GM18858 (cell line): Measurements from ENCODE around the gene MMP24OS.
"Not testable (repeated sequence)": the region's sequence is repeated elsewhere in the genome, so short reads cannot be mapped to it uniquely, and the experiment has no call there.

Experiments
- ATAC-seq: cut with Tn5 transposase; IDR thresholded peaks from one replicate; pipeline ENCODE4 v1.9.1; 2021; ENCODE audit not compliant: unreplicated experiment

MMP24OS gene

DNA sequence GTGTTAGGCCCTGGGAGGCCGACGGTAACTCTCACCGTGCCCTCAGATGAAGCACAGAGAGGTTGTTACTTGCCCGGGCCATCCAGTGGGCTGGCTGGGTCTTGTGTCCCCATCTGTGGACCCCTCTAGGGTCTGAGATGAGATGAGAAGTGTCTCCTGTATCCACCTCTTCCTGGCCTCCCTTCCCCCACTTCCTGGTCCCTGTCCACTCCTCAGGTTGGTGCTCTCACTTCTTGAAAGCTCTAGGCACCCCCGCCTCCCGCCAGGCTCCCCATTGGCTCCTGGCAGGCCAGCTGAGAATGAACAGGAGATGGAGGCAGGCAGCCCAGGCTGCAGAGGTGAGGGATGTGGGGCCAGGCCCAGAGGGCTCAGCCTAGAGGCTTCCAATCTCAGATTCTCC is 1.5 kb downstream of the MMP24OS start:
- no peak for ATAC-seq

DNA sequence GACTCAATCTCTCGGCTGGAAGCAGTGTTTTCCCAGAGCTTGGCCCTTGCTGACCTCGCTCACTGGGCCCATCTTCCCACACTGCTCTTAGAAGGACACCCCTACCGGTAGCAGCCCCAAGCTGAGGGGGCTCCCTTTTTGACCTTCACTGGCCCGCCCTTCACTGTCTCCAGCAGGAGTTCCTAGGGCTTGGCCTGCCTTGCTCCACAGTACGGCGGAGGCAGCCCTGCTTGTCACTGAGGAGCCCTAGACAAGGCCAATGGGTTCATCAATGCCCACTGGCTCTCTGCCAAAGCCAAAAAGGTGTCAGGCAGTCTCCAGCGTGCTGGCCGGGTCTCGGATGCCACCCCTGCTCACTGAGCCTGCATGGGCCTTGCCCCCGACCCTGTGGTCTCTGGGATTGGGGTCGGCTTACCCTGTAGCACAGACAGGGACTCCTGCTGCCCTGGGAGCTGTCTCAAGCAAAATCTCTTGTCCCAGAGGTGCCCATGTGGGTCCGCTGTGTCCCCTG is 2.1 kb downstream of the MMP24OS start:
- no peak for ATAC-seq

DNA sequence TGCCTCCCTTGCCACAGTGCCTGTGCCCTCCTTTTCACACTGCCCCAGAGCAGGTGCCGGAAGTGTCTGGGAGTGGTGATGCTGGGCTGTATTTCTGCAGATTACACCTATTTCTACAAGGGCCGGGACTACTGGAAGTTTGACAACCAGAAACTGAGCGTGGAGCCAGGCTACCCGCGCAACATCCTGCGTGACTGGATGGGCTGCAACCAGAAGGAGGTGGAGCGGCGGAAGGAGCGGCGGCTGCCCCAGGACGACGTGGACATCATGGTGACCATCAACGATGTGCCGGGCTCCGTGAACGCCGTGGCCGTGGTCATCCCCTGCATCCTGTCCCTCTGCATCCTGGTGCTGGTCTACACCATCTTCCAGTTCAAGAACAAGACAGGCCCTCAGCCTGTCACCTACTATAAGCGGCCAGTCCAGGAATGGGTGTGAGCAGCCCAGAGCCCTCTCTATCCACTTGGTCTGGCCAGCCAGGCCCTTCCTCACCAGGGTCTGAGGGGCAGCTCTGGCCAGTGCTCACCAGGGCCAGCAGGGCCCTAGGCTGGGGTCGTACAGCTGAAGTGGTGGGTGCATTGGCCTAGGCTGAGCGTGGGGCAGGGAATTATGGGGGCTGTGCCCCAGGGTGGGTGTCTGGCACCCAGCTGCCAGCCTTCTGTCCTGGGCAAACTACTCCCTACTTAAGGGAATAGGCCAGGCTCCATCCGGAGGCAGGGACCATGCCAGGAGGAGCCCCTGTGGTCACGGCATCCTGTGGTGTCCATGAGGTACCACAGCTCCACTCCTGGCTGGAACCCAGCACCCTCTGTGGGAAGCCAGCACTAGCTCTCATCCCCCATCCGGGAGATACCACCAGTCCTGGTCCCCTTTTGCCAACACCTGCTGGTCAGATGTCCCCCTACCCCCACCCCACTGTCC is 3.5 kb downstream of the MMP24OS start:
- no peak for ATAC-seq

DNA sequence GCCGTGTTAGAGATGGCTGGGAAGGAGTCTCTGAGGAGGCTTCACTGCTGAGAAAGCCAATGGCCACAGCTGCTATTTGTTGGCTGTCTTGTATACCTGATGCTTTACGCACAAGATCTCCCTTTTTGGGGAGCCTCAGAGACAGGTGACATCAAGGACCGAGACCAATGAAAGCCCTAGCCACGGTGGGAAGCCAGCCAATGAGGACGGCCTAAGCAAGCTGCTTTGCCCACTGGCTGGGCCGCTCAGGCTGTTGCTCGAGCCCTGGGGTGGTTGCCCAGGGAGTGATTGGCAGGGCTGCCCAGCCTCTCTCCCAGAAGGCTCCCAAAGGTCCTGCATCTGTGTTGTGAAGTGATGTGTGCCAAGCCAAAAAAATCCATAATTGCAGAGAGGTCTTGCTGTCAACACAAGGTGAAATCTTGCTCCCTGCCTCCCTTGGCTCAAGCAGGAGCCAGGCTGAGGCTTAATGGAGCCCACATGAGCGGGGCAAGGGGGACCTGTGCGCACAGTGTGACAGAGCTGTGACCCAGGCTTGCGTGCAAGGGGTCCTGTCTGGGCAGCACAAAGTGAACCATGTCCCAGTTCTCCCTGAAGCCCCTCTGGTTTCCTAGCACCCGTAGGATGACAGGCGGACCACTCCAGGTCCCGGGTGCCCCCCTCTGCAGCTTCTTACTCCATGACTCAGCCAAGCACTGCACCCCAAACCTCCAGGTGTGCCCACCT is 4.3 kb downstream of the MMP24OS start:
- no peak for ATAC-seq

DNA sequence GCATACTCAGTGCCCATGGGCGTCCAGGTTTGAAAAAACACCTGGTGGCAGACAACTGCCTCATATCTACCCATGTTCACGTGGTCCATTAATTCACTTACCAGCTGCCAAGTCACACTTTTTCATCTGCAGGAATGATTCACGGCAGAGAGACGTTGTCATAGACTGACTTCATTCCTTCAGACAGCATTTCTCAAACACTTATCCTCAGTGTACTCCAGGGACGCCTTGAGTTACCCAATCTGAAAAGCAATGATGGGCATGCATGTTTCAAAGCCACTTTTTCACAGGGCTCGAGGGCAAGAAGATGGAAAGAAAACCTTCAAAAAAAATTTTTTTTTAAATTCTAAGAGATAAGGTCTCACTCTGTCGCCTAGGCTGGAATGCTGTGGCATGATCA is 6.0 kb downstream of the MMP24OS start:
- ATAC-seq = no peak

DNA sequence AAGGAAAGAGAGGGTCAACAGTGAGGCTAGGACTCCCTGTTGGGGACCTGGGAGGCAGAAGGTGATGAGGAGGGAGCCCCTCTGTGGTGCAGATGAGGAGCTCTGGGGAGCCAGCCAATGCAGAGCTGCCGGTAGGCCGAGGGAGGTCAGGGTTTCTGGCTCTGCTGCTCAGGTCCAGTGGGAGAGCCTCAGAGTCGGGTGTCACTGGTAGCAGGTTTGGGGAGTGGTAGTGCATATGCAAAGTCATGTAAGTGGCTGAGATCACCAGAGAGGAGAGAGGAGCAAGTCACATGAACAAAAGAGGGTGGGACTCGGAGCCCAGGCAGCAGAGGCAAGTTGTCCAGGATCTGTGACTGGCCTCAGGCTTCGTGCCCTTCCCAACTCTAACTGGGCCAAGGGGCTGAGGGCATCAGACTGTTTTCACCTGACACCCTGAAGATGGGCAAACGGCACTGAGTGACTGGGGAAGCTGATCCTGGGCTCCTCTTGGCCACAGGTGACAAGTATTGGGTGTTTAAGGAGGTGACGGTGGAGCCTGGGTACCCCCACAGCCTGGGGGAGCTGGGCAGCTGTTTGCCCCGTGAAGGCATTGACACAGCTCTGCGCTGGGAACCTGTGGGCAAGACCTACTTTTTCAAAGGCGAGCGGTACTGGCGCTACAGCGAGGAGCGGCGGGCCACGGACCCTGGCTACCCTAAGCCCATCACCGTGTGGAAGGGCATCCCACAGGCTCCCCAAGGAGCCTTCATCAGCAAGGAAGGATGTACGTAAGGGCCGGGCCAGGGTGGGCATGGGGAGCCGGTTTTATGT is 6.6 kb downstream of the MMP24OS start:
- ATAC-seq = no peak

DNA sequence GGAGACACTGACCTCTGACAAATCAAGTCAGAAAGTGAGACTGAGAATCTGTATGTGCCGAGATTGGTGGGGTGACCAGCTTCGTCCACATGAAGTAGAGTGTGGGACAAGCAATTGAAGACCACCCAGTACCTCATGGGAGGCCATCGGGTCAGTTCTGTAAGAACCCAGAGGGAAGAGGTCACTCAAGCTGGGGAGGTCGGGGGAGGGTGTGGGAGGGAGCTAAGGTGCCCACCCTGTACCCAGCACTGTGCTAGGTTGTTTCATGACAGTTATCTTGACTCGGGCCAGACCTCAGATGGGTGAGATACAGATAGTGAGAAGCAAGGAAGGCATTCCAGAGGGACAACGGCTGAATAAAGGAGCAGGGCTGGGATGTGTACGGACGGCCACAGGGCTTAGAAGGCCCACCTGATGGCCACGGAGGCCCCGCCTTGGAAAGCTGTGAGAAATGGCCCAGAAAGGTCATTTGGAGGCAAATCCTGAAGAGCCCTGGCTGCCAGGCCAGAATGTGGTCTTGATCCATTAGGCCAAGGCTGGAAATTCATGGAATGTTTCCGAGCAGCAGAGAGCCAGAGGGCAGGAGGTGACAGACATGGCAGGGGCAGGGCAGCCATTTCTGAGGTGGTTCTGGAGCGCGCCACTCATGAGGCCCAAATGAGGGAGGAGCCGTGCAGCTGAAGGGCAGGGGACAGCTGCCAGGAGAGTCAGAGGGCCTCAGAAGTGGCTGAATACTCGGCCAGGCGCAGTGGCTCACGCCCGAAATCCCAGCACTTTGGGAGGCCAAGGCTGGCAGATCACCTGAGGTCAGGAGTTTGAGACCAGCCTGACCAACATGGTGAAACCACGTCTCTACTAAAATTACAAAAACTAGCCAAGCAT is 7.7 kb downstream of the MMP24OS start:
- no peak for ATAC-seq

DNA sequence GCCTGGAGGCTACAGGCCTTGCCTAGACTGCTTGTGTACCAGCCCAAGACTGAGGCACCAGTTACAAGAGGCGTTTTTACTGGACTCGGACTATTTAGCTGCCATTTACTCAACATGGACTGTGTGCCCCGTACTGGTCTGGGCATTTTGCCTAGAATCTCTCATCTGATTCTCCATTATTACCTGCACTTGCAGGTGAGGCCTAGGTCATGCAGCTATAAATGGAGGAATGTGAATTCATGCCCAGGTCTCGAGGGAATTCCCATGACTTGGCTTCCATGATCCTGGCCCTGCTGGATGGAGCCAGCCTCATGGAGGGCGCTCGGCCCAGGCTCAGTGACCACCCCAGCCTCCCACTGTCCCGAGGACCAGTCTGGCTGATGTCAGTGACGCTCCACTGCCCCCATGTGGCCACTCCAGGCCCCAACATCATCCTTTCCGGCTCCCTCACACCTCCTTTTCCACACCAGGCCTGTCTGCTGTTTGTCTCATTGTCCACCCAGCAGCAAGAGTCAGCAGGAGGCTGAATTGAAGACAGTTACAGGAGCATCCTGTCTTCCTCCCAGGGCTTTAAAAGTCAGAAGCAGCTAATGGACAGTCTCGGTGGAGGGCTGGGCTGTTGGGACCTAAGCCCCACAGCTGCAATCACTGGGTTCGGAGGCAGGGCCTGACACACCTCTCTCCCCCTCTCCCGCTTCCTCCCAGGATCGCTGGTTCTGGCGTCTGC is 8.7 kb downstream of the MMP24OS start:
- ATAC-seq = no peak

DNA sequence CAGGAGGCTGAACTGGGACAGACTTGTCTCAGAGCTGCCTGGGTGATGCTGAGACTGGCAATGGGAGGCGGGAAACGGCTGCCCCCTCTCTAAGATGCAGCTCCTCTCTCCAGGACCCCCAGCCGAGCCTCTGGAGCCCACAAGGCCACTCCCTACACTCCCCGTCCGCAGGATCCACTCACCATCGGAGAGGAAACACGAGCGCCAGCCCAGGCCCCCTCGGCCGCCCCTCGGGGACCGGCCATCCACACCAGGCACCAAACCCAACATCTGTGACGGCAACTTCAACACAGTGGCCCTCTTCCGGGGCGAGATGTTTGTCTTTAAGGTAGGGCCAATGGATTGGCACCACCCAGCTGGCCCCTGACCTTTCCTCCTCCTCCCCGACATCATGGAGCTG is 10.8 kb downstream of the MMP24OS start:
- ATAC-seq = no peak

DNA sequence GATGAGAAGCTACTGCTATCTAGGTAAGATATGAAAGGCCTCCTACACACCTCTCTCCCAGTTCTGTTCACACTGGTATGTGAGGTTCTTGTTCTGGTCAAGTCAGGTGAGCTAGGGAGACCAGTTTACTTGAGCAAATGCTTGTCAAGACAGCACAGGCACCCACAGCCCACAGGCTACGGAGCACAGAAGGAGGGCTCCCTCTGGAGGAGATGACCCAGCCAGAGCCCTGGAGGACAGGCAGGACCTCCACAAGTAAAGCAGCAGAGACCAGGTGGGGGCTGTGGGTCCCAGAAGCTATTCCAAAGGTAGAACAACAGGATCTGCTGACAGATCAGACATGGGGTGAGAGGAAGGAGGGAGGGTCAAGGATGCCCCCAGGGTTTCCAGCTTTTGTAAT is 13.2 kb downstream of the MMP24OS start:
- no peak for ATAC-seq

DNA sequence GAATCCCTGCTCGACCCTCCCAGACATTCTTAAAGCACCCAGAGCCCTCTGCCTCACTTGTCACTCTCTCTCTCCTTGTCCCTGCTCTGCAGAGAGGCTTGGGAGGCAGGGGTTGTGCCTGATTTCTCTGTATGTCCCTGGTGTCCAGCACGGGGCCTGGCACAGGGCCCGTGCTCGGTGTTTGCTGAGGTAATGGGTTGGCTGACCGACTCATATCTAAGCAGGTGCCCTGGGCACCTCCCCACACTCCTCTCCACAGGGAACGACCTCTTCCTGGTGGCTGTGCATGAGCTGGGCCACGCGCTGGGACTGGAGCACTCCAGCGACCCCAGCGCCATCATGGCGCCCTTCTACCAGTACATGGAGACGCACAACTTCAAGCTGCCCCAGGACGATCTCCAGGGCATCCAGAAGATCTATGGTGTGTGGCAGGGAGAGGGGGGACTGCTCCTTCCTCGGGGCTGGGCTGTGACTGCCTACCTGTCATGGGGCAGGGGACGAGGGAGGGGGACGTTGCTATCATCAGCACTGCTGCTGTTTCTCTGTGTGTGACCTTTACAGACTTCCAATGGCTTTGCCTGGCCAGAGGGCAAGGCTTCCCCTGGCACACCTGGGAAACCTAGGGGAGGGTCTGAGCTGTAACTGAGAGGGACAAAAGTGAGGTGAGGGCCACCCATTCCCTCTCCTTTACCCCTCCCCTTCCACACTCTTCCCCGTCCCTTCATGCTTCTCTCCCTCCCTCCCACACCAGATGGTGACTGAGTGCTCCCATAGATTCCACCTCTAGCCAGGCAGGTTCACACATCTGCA is 14.2 kb downstream of the MMP24OS start:
- ATAC-seq = no peak

DNA sequence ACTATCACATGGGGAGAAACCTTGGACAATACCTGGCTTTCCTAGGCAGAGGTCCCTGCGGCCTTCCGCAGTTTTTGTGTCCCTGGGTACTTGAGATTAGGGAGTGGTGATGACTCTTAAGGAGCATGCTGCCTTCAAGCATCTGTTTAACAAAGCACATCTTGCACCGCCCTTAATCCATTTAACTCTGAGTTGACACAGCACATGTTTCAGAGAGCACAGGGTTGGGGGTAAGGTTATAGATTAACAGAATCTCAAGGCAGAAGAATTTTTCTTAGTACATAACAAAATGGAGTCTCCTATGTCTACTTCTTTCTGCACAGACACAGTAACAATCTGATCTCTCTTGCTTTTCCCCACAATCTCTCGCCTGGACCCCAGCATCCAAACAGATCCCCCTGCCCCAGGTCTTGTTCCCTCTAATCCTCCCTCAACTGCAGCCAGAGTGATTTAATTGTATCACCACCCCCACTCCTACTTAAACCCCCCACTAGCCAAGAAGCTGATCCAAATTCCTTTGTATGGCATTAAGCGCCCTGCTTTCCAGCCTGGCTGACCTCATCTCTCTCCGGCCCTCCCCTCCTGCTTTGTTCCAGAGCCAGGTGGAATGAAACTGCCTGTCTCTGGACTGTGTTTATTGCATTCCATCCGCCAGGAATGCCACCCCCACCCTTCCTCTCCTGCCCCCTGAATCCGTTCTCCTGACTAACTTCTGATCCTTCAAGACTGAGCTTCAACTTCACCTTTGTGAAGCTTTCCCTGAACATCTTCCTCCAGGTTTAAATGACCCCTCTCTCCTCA is 15.0 kb downstream of the MMP24OS start:
- ATAC-seq = not testable (repeated sequence)

DNA sequence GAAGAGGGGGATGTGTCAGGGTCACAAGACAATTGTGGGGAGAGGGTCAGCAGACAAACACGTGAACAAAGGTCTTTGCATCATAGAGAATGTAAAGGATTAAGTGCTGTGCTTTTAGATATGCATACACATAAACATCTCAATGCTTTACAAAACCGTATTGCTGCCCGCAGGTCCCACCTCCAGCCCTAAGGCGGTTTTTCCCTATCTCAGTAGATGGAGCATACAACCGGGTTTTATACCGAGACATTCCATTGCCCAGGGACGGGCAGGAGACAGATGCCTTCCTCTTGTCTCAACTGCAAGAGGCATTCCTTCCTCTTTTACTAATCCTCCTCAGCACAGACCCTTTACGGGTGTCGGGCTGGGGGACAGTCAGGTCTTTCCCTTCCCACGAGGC is 15.6 kb downstream of the MMP24OS start:
- ATAC-seq = not testable (repeated sequence)

DNA sequence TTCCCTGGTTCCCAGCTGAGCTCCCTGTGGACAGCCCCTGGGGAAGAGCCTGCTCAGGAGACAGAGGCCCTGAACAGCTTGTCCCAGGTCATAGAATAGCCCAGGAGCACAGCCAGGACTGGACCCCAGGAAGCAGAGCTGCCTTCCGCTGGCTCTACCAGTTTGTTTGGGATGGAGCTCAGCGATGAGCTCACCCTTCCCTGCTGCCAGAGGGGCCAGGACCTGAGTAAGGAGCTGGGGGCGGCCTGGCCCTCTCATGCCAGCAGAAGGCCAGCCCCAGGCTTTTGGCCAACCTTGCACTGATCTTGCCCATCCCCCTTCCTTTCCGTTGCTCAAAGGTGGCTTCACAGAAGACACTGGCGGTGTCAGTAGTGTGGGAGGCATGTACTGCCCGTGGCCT is 17.5 kb downstream of the MMP24OS start:
- ATAC-seq = no peak

DNA sequence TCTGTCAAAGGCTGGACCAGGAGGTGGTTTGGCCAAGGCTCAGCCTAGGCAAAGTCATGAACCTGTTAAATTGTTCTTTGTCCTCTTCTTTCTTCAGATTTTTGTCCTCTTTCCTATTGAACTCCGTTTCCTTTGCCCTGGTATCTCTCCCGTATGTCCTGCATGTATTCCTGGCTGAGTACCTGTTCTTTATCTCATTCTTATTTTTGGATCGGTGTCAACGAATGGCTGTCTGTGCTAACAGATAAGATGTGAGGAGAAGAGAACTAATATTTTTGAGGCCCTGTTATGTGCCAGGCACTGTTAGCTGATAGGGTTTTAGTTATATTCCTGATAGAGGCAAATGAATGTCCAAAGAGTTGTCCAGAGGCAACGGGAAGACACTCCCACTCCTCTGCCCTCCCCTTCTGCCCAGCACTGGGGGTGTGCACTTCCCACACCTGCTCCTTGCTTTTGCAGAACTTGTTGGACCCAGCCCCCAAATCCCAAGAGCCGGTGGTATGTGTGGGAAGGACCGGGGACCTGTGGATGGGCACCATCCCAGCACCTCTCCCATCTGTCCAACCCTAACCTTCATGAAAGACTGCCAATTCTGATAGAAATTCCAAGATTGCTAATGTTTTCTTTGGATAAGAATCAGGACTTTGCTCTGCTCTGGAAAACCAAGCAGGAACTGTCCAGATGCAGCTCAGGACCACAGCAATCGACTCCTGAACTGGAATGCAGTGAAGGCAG is 20.6 kb downstream of the MMP24OS start:
- no peak for ATAC-seq

DNA sequence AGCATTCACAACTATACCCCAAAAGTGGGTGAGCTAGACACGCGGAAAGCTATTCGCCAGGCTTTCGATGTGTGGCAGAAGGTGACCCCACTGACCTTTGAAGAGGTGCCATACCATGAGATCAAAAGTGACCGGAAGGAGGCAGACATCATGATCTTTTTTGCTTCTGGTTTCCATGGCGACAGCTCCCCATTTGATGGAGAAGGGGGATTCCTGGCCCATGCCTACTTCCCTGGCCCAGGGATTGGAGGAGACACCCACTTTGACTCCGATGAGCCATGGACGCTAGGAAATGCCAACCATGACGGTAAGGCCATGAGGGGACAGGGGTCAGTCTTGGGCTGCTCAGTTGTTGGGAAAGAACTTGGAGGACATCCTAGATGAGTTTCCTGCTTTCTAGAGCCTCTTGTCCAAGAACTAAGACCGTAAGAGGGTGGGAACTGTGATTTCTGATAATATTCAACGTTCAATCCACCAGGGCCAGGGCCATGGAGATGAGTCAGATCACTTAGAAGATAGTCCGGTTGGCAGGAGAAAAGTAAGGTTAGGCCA is 23.4 kb downstream of the MMP24OS start:
- no peak for ATAC-seq

DNA sequence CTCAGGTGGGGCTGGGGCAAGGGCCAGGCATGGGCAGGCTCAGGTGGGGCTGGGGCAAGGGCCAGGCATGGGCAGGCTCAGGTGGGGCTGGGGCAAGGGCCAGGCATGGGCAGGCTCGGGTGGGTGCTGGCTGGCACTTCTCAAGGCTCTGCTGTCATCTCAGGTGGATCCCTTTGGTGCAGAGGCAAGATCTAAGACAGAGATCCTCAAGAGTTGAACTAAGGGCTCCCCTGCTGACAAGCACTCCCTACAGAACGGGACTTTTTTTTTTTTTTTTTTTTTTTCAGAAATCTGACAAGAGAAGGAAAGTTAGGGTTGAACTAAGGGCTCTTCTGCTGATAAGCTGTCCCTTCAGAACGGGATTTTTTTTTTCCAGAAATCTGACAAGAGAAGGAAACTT is 24.9 kb downstream of the MMP24OS start:
- ATAC-seq = no peak
